Activated naive CD8-positive, alpha-beta T cell treated with anti-CD3 and anti-CD28 coated beads, Interleukin-2, amount 50 U/mL, for 16 hours (primary cell): ENCODE data around the gene UST.

Experiments
- DNase-seq: peaks from one replicate; pipeline ENCODE4 v3.0.0-alpha.2; 2020; ENCODE audit warnings: low read depth, low spot score

UST gene

DNA sequence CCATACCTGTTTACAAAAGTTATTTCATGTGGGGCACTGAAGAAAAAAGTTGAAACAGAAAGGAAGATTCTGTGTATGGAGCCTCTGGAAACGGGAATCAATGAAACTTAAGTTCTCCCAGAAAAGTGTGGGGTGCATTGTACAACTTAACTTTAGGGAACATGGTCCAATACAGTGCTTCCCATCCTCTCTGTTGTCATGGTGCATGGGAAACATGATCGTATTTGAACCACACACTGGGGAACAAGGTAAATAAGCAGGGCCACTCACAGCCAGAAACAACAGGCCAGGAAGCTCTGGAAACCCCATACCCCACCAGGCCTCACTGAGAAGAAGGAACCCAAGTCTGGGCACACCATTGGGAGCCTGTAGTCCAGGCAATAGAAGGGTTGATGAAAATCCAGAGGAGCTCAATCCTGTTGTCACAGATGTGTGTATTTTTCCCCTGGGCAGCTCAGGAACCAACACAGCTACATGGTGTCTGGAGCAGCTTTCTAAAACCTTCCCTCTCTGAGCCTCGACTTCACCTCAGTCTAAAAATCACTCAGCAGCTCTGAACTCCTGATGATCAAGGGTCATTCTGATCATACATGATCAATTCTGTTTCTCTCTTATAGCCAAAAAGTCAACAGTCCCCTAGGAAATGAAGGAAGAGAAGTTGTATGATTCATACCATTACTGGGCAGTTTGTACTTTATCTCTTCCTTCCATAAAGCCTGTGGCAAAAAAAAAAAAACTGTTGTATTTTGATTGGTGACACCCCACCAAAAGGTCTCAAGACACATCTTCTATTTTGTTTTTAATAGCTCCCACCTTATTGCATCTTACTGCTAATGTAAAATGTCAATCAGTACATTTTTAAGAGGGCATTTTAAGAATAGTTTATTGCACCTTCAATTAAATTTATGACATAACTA lies 372.2 kb downstream of the UST start:
- DNase-seq, result no peak

DNA sequence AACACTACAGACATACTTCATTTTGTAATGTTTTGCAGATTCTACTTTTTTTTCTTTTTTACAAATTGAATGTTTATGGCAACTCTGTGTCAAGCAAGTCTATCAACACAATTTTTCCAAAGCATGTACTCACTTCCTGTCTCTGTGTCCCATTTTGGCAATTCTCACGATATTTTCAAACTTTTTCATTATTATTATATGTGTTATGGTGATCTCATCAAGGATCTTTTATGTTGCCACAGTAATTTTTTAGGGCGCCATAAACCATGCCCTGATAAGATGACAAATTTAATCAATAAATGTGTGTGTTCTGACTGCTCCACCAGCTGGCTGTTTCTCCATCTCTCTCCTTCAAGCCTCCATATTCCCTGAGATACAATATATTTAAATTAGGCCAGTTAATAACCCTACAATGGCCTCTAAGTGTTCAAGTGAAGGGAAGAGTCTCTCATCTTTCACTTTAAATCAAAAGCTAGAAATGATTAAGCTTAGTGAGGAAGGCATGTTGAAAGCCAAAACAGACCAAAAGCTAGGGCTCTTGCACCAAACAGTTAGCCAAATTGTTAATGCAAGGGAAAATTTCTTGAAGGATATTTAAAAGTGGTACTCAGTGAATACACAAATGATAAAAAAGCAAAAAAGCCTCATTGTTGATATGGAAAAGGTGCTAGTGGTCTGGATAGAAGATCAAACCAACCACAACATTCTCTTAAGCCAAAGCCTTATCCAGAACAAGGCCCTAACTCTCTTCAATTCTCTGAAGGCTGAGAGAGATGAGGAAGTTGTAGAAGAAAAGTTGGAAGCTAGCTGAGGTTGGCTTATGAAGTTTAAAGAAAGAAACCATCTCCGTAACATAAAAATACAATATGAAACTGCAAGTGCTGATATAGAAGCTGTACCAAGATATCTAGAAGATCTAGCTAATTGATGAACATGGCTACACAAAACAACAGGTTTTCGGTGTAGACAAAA lies 376.3 kb downstream of the UST start:
- no peak for DNase-seq

DNA sequence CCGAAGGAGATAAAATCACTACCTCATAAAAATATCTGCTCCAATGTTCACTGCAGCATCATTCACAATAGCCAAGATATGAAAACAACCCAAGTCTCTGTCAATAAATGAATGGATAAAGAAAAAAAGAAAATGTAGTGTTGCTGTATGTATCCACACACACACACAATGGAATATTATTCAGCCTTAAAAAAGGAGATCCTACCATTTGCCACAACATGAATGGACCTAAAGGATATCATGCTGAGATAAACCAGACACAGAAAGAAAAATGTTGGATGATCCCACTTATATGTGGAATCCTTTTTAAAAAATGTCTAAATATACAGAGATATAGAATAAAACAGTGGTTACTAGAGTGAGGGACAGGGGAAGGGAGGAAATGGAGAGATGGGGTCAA lies 378.5 kb downstream of the UST start:
- no peak for DNase-seq
